GM12872 (cell line): ENCODE measurements around the gene BMPR1A.

Experiments used
- TF ChIP-seq, protein P1 (sequence below): IDR thresholded peaks from 3 replicates; pipeline ENCODE4 v1.5.1; 2011; ENCODE audit warnings: low read depth, mild to moderate bottlenecking, low read length, moderate library complexity; ENCODE audit not compliant: insufficient read depth

Gene BMPR1A

GRCh38 chr10:86862373-86862772, 106.0 kb downstream of the BMPR1A start:
- TF ChIP-seq, protein P1, sequence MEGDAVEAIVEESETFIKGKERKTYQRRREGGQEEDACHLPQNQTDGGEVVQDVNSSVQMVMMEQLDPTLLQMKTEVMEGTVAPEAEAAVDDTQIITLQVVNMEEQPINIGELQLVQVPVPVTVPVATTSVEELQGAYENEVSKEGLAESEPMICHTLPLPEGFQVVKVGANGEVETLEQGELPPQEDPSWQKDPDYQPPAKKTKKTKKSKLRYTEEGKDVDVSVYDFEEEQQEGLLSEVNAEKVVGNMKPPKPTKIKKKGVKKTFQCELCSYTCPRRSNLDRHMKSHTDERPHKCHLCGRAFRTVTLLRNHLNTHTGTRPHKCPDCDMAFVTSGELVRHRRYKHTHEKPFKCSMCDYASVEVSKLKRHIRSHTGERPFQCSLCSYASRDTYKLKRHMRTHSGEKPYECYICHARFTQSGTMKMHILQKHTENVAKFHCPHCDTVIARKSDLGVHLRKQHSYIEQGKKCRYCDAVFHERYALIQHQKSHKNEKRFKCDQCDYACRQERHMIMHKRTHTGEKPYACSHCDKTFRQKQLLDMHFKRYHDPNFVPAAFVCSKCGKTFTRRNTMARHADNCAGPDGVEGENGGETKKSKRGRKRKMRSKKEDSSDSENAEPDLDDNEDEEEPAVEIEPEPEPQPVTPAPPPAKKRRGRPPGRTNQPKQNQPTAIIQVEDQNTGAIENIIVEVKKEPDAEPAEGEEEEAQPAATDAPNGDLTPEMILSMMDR: no peak

GRCh38 chr10:86862786-86863483, 106.5 kb downstream of the BMPR1A start:
- TF ChIP-seq, protein P1: no peak

DNA sequence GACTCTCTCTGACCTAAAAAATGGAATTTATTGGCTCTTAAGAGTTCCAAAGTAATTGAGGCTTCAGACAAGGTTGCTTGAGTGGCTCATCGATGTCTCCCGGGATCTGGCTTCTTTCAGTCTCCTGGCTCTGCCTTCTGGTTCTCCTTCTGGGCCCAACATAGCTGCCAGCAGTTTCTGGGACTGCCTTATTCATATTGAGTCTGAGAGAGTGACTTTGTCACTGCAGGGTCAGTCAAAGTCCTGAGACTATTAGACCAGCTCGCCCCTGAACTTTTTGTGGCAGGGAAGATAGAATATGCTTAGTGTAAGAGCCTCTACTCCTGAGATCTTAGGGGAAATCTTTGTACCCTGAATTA, 107.0 kb downstream of the BMPR1A start:
- TF ChIP-seq, protein P1: no peak

GRCh38 chr10:86867149-86867548, 110.7 kb downstream of the BMPR1A start:
- TF ChIP-seq, protein P1: no peak

- TF ChIP-seq, protein P1: no peak
Measured at GRCh38 chr10:86868353-86868752, 111.9 kb downstream of the BMPR1A start.

DNA sequence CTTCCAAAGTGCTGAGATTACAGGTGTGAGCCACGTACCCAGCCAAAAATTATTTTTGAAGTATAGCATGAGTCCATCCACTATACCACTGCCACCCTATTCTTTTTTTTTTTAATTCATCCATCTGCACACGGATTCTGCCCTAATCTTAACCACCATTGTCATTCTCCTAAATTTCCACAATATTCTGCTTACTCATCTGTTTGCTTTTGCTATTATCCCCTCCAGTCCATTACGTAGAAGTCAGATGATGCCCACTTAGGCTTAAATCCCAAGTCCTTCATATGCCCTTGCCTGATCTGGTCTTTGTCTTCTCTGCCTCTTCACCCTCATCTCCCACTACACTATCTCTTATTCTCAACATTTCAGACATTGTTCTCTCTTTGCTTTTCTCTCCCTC, 114.3 kb downstream of the BMPR1A start:
- TF ChIP-seq, protein P1: no peak

DNA sequence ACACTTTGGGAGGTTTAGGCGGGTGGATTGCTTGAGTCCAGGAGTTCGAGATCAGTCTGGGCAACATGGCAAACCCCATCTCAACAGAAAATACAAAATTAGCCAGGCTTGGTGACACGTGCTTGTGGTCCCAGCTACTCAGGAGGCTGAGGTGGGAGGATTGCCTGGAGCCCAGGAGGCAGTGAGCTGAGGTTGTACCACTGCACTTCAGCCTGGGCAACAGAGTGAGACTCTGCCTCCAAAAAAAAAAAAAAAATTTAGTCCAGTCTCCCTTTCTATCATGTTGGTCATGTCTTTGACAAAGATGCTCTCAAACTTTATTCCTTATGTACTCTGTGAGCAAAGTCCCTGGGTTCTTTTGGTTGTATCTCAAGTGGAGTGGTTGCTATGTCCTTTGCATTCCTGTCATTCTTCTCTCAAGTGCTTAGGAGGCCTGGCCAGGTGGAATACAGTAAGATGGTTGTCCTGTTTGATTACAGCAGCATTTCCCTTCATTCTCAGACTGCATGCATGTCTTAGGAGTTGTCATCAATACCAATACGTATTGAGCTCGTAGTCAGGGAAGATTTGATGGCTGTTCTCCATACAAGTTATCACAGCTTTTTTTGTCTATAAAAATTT, 115.3 kb downstream of the BMPR1A start:
- TF ChIP-seq, protein P1: no peak
